ENCODE data around the gene MAP9. TPM values are rescaled to one million over a fixed set of nuclear protein-coding genes. Genes with fewer than 3 reads are reported as not detected.

MAP9 gene
- total and polyA plus RNA-seq, 2 donors (not counting 1 experiment from before 2014, with no cell fraction given): 4.5 to 16.3 TPM

GRCh38 chr4:155407480-155407879 is 30.7 kb upstream of the MAP9 start:
- H3K4me3 Mint-ChIP-seq: no peak overlapping the region
- H3K4me2 ChIP-seq (replicated peaks; ENCODE audit: low read depth, low read length, poor library complexity, severe bottlenecking): no peak overlapping the region
- ChIA-PET CTCF (no interaction called here), POLR2A (no interaction called here)
- H3K27ac ChIP-seq (ENCODE audit: low read length in 2 of 2): no peak overlapping the region
- no peak overlapping the region for H3K4me3 ChIP-seq (ENCODE audit: control extremely low read depth in 1 of 5, extremely low read depth in 1 of 5, insufficient read depth in 1 of 5, low read depth in 2 of 5, low read length in 4 of 5)
- H3K27me3 Mint-ChIP-seq: peaks cover 6% of the 10 kb centered on the region
- no peak for ATAC-seq (ENCODE audit: low read depth)
- no peak overlapping the region for H2AFZ ChIP-seq (ENCODE audit: insufficient read depth, low read depth, low read length, poor library complexity, severe bottlenecking)
- H3K4me1 ChIP-seq (ENCODE audit: control insufficient read depth in 2 of 2, insufficient read depth in 2 of 2, low read length in 2 of 2): no peaks in the 10 kb centered on the region
- no peaks in the 10 kb centered on the region for H3K27me3 ChIP-seq (replicated peaks in 1 of 4; ENCODE audit: control extremely low read depth in 1 of 4, control insufficient read depth in 3 of 4, insufficient read depth in 4 of 4, low read length in 3 of 4)
- no peaks in the 10 kb centered on the region for H3K79me2 ChIP-seq (ENCODE audit: control insufficient read depth, insufficient read depth, low read length)
- no peaks in the 10 kb centered on the region for H3K9me3 ChIP-seq (ENCODE audit: control extremely low read depth in 1 of 3, control insufficient read depth in 2 of 3, insufficient read depth in 1 of 3, low read length in 2 of 3)
- TF ChIP-seq CTCF (IDR thresholded peaks at IDR 0.05) (no peak), EZH2 (IDR thresholded peaks at IDR 0.05; ENCODE audit: borderline replicate concordance, insufficient read depth, low read depth, low read length, poor library complexity, severe bottlenecking) (no peak)
- no peaks in the 10 kb centered on the region for H3K36me3 ChIP-seq (replicated peaks in 1 of 2; ENCODE audit: control extremely low read depth in 1 of 2, control insufficient read depth in 1 of 2, extremely low read depth in 1 of 2, insufficient read depth in 2 of 2, low read length in 1 of 2)
- no peaks in the 10 kb centered on the region for H3K9me3 Mint-ChIP-seq (ENCODE audit: insufficient read depth)
- H4K20me1 ChIP-seq (ENCODE audit: control insufficient read depth, insufficient read depth, low read length, poor library complexity, severe bottlenecking): no peaks in the 10 kb centered on the region
- no CpG with 5 or more reads among the region's 1 CpG for WGBS (ENCODE audit: insufficient coverage)
- H3K9ac ChIP-seq (ENCODE audit: low read length): no peak overlapping the region
- H3K27ac Mint-ChIP-seq: no peak overlapping the region
- H3K4me1 Mint-ChIP-seq: no peaks in the 10 kb centered on the region
- no peak for DNase-seq
- intact Hi-C loops (cut with micrococcal nuclease): no loop called here

GRCh38 chr4:155405059-155405458 is 28.3 kb upstream of the MAP9 start:
- WGBS (ENCODE audit: insufficient coverage): no CpG with 5 or more reads among the region's 2 CpGs
- H3K27ac Mint-ChIP-seq: no peak overlapping the region

More at GRCh38 chr4:155405059-155405458, 28.3 kb upstream of the MAP9 start:
- no peaks in the 10 kb centered on the region for H3K4me1 Mint-ChIP-seq
- Histone ChIP-seq H3K27ac (ENCODE audit: low read length in 2 of 2) (no peak overlapping the region), H3K9me3 (ENCODE audit: control extremely low read depth in 1 of 3, control insufficient read depth in 2 of 3, insufficient read depth in 1 of 3, low read length in 2 of 3) (no peaks in the 10 kb centered on the region), H4K20me1 (ENCODE audit: control insufficient read depth, insufficient read depth, low read length, poor library complexity, severe bottlenecking) (no peaks in the 10 kb centered on the region), H2AFZ (ENCODE audit: insufficient read depth, low read depth, low read length, poor library complexity, severe bottlenecking) (no peak overlapping the region), H3K4me1 (ENCODE audit: control insufficient read depth in 2 of 2, insufficient read depth in 2 of 2, low read length in 2 of 2) (no peaks in the 10 kb centered on the region), H3K36me3 (replicated peaks in 1 of 2; ENCODE audit: control extremely low read depth in 1 of 2, control insufficient read depth in 1 of 2, extremely low read depth in 1 of 2, insufficient read depth in 2 of 2, low read length in 1 of 2) (no peaks in the 10 kb centered on the region), H3K79me2 (ENCODE audit: control insufficient read depth, insufficient read depth, low read length) (no peaks in the 10 kb centered on the region), H3K27me3 (replicated peaks in 1 of 4; ENCODE audit: control extremely low read depth in 1 of 4, control insufficient read depth in 3 of 4, insufficient read depth in 4 of 4, low read length in 3 of 4) (no peaks in the 10 kb centered on the region), H3K4me3 (ENCODE audit: control extremely low read depth in 1 of 5, extremely low read depth in 1 of 5, insufficient read depth in 1 of 5, low read depth in 2 of 5, low read length in 4 of 5) (no peak overlapping the region), H3K9ac (ENCODE audit: low read length) (no peak overlapping the region), H3K4me2 (replicated peaks; ENCODE audit: low read depth, low read length, poor library complexity, severe bottlenecking) (no peak overlapping the region)
- H3K9me3 Mint-ChIP-seq (ENCODE audit: insufficient read depth): no peaks in the 10 kb centered on the region
- DNase-seq (no peak), ATAC-seq (ENCODE audit: low read depth) (no peak)
- ChIA-PET CTCF (no interaction called here), POLR2A (no interaction called here)
- no peak overlapping the region for H3K4me3 Mint-ChIP-seq
- intact Hi-C loops (cut with micrococcal nuclease): no loop called here
- H3K27me3 Mint-ChIP-seq: no peaks in the 10 kb centered on the region
- TF ChIP-seq CTCF (IDR thresholded peaks at IDR 0.05) (no peak), EZH2 (IDR thresholded peaks at IDR 0.05; ENCODE audit: borderline replicate concordance, insufficient read depth, low read depth, low read length, poor library complexity, severe bottlenecking) (no peak)

Measured in B cell (primary cell).